Esophagus squamous epithelium (tissue), 5 donors: Measurements from ENCODE around the gene CHRNA4. TPM values are rescaled to one million over a fixed set of nuclear protein-coding genes. Genes with fewer than 3 reads are reported as not detected.

ENCODE experiments used
- DNase-seq: peaks from one replicate; lab custom pipeline; 2025; lab: John Stamatoyannopoulos, UW
- H3K27ac ChIP-seq, 4 donors: fragments of 200-600 bp; sonication (generic); one replicate each; pipeline ENCODE4 v1.5.1; 2016 to 2019; ENCODE audit warnings: mild to moderate bottlenecking in 1 of 4
- H3K27me3 ChIP-seq, 4 donors: fragments of 200-600 bp; sonication (generic); 1 replicate in 3 of 4; 2 replicates in 1 of 4; pipeline versions ENCODE4 v1.5.1 to v1.6.0; 2017 to 2021; ENCODE audit warnings: antibody characterized with exemption in 1 of 4
- H3K36me3 ChIP-seq, 3 donors: fragments of 200-600 bp; sonication (generic); one replicate each; pipeline ENCODE4 v1.5.1; 2016 to 2019
- H3K4me1 ChIP-seq, 3 donors: fragments of 200-600 bp; sonication (generic); one replicate each; pipeline ENCODE4 v1.5.1; 2017 to 2019
- H3K4me3 ChIP-seq, 4 donors: fragments of 200-600 bp; sonication (generic); 1 replicate in 3 of 4; 2 replicates in 1 of 4; pipeline ENCODE4 v1.5.1; 2016 to 2019; ENCODE audit warnings: mild to moderate bottlenecking in 2 of 4, moderate library complexity in 1 of 4
- H3K9me3 ChIP-seq, 3 donors: fragments of 200-600 bp; sonication (generic); one replicate each; pipeline ENCODE4 v1.5.1; 2016 to 2019
- CTCF ChIP-seq, 6 experiments: fragments of 450-650 bp in 4 of 6; fragments of 200-600 bp in 2 of 6; sonication (generic) in 2 of 6; IDR thresholded peaks; one replicate each; pipeline ENCODE4 v1.5.1; 2016 to 2019; ENCODE audit warnings: antibody characterized with exemption in 6 of 6, mild to moderate bottlenecking in 4 of 6, moderate library complexity in 4 of 6
- POLR2A ChIP-seq, 4 donors: fragments of 450-650 bp; IDR thresholded peaks; one replicate each; pipeline ENCODE4 v1.6.1; 2017; ENCODE audit warnings: antibody characterized with exemption in 4 of 4, mild to moderate bottlenecking in 4 of 4, moderate library complexity in 3 of 4
- WGBS, 2 donors: methylation state at CpG; one replicate each; pipeline ENCODE4 v1.1.5; 2018; 5-methylcytosine and 5-hydroxymethylcytosine counted together
- intact Hi-C: fragments of 100-400 bp; cut with DNase I; formaldehyde crosslinking; loops from one replicate; pipeline ENCODE4 v1.15.0; 2022
- total RNA-seq, 4 donors: library from RNA; depleted of rRNA; stranded (reverse); fragments of >200 nt; gene quantifications; one replicate each; pipeline ENCODE4 v1.1.0, GENCODE V29; 2016
- donor health status: DM: yes; HTN: yes; CAD: no.

Gene CHRNA4
- total RNA-seq, 4 donors from 2014 or later = not detected

- no peak for DNase-seq
- 33 to 83% methylated on average over 1 to 2 of the region's 19 CpGs for WGBS, 2 donors
- Histone ChIP-seq H3K4me3 (no peak overlapping the region), H3K36me3 (no peaks in the 10 kb centered on the region), H3K9me3 (peaks cover 0 to 8% (median 0%) of the 10 kb centered on the region in 3 donors), H3K27me3 (peaks cover 0 to 95% (median 0%) of the 10 kb centered on the region in 4 donors), H3K27ac (no peak overlapping the region), H3K4me1 (peaks cover 0 to 18% (median 0%) of the 10 kb centered on the region in 3 donors)
- TF ChIP-seq POLR2A (IDR thresholded peaks at IDR 0.05) (no peak), CTCF (IDR thresholded peaks at IDR 0.05) (no peak)
- intact Hi-C loops = no loop called here
Observed at GRCh38 chr20:63333241-63333836, 27.8 kb downstream of the CHRNA4 start.

- no peak overlapping the region for H3K4me3 ChIP-seq
- intact Hi-C loops = no loop called here
- H3K27ac ChIP-seq = no peak overlapping the region
- peaks cover 0 to 8% (median 0%) of the 10 kb centered on the region in 3 donors for H3K9me3 ChIP-seq
- no peak for DNase-seq
- peaks cover 0 to 18% (median 0%) of the 10 kb centered on the region in 3 donors for H3K4me1 ChIP-seq
- H3K36me3 ChIP-seq = no peaks in the 10 kb centered on the region
- peaks cover 0 to 91% (median 0%) of the 10 kb centered on the region in 4 donors for H3K27me3 ChIP-seq
- TF ChIP-seq POLR2A (IDR thresholded peaks at IDR 0.05) (no peak), CTCF (IDR thresholded peaks at IDR 0.05) (no peak)
- 85% methylated on average over 6 of the region's 22 CpGs; no CpG with 5 or more reads in 1 of the 2 donors for WGBS, 2 donors
Observed at GRCh38 chr20:63332488-63333240, 28.5 kb downstream of the CHRNA4 start.

- Histone ChIP-seq H3K4me1 (peaks cover 0 to 18% (median 0%) of the 10 kb centered on the region in 3 donors), H3K9me3 (peaks cover 0 to 8% (median 0%) of the 10 kb centered on the region in 3 donors), H3K36me3 (no peaks in the 10 kb centered on the region), H3K27me3 (peaks cover 0 to 83% (median 0%) of the 10 kb centered on the region in 4 donors), H3K27ac (no peak overlapping the region), H3K4me3 (no peak overlapping the region)
- WGBS, 2 donors = 90 to 93% methylated on average over 8 of the region's 8 CpGs
- intact Hi-C loops = no loop called here
- DNase-seq = no peak
- no peak for TF ChIP-seq CTCF (IDR thresholded peaks at IDR 0.05)
- TF ChIP-seq POLR2A (IDR thresholded peaks at IDR 0.05) = no peak
Observed at GRCh38 chr20:63331741-63332400, 29.3 kb downstream of the CHRNA4 start.

- no peak overlapping the region for H3K27ac ChIP-seq
- intact Hi-C loops = no loop called here
- peaks cover 0 to 18% (median 0%) of the 10 kb centered on the region in 3 donors for H3K4me1 ChIP-seq
- H3K36me3 ChIP-seq = no peaks in the 10 kb centered on the region
- 48 to 58% methylated on average over 2 to 11 of the region's 13 CpGs for WGBS, 2 donors
- no peak for DNase-seq
- H3K9me3 ChIP-seq = peaks cover 0 to 8% (median 0%) of the 10 kb centered on the region in 3 donors
- H3K4me3 ChIP-seq = no peak overlapping the region
- TF ChIP-seq CTCF (IDR thresholded peaks at IDR 0.05) = no peak
- no peak for TF ChIP-seq POLR2A (IDR thresholded peaks at IDR 0.05)
- H3K27me3 ChIP-seq = peaks cover 0 to 74% (median 0%) of the 10 kb centered on the region in 4 donors
Observed at GRCh38 chr20:63330940-63331339, 30.2 kb downstream of the CHRNA4 start.
